HG03103 (cell line): ENCODE data around the gene E2F6.
"Not testable (repeated sequence)": the region's sequence is repeated elsewhere in the genome, so short reads cannot be mapped to it uniquely, and the experiment has no call there.

Experiments used
- ATAC-seq: cut with Tn5 transposase; IDR thresholded peaks from one replicate; pipeline ENCODE4 v1.9.1; 2021; ENCODE audit warnings: low read depth; ENCODE audit not compliant: unreplicated experiment

E2F6 gene

DNA sequence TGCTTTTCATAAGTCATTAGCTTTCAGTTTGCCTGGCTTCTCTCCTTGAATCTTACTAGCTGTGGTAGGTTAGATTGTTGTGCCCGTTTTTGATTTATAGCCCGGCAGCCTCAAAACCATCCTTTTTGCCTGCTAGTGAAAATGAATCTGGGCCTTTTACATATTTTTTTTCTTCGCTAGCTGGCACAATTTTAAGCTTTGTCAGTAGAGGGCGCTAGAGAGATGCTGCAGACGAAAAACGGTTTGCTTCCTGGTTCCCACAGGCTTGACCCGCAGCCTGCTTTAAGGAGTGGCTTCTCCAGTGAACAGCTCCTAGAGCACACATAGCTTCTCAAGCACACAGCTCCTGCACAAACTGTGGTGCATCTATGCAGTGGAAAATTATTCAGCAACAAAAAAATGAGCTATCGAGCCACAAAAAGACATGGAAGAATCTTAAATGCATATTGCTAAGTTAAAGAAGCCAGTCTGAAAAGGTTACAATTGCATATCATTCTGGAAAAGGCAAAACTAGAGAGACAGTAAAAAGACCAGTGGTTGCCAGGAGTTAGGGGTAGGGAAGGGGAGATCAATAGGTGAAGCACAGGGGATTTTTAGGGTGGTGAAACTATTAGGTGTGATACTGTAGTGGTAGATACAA lies 47.9 kb downstream of the E2F6 start:
- ATAC-seq: no peak

DNA sequence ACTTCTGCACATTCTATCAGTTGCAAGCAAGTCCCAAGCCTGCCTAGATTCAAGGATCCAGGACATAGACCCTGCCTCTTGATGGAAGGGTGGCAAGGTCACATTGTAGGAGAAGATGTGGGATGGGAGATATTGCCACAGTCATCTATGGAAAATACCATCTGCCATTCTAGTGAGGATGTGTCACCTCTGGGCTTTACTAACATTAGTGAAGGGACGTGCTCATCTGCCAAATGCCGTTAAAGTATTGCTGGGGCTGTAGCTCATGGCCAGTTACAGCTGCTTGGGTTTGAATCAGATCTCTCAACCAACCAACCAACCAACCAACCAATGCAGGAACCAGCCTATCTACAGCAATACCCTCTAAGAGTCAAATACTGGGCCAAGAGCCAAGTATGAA lies 49.0 kb downstream of the E2F6 start:
- ATAC-seq: no peak

DNA sequence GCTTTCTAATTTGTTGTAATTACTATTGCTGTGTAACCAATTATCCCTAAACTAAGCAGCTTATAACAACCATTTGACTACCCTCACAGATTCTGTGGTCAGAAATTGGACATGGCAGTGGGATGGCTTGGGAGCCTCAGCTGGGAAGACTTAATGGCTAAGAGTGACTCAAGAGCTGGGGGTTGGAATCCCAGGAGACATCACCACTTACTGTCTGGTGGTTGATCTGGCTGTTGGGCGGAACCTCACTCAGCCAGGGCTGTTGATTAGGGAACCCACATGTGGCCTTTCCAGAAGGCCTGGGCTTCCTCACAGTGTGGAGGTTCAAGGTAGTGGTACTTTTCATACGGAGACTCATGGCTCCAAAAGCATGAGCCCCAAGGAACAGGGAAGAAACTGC lies 49.8 kb downstream of the E2F6 start:
- no peak for ATAC-seq

DNA sequence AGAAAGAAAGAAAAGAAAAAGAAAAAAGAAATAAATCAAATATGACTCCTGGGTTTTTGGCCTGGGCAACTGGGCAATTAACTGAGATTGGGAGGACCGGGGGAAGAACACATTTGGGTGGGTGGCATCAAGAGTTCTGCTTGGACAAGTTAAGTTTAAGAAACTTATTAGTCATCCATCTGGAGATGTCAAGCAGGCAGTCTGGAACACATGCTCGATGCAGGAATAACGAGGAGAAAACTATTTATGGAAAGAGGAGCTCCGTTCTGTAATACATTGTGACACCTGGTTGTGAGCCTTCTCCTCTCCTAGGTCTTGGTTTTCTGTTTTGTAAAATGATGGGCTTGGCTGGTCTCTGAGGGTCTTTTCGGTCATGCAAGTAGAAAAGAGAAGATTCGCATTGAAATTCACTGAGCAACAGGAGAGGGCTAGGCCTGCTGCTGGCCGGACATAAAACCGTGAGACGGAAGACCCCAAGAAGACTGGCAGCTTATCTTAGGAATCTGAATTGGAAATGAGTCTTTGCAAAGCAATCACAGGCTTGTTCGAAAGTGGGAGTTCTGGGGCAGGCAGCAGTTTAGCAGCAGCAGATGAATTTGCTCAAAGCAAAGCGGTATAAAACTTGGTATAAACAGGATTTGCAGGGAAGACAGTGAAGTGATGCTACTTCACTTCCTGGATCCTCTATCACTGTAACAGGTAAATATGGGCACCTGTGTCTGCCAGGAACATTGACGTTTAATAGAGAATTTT lies 51.4 kb downstream of the E2F6 start:
- no peak for ATAC-seq

DNA sequence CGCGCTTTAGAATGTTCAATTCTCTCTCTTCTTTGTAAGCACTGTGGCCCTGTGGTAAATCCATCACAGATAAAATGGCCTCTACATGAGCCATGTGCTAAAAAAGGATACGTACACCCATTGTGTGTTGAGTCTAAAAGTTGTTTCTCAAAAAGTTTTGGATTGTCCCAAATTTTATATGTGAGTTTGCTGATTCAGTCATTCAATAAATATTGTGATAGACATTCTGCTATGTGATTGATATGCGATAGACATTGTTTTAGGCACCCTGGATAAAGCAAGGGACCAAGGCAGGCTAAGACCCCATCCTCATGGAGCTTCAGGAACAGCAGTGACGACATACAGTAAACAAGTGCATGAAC lies 53.5 kb downstream of the E2F6 start:
- ATAC-seq: no peak

DNA sequence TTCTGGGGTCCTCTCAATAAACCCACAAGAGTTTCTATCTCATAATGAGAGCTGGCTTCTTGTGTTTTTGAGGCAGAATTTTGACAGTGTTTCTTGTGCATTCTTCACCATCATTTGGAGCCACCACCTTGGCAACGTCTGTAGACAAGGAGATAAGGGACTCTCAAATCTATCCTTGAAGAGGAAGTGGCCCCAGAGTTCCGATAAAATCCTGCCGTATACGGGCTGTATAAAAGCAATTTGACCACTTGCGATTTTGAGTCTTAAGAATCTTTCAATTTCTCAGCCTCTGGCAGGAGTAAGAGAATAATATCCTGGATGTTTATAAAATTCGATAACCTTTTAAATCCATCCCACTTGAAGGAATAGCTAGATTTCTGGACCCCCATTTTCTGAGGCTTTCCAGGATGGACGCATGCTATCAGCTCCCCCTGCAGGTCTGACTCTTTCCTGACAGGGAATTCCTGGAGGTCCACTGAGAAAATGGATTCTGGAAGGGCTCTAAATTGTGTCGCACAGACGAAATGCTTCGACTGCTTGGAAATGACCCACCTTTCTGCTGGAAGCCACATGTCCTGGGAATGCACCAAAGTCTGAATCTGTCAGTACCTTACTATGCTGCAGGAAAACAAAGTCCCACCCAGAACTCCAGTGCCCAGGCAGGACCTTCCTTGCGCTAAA lies 54.1 kb downstream of the E2F6 start:
- ATAC-seq: no peak

DNA sequence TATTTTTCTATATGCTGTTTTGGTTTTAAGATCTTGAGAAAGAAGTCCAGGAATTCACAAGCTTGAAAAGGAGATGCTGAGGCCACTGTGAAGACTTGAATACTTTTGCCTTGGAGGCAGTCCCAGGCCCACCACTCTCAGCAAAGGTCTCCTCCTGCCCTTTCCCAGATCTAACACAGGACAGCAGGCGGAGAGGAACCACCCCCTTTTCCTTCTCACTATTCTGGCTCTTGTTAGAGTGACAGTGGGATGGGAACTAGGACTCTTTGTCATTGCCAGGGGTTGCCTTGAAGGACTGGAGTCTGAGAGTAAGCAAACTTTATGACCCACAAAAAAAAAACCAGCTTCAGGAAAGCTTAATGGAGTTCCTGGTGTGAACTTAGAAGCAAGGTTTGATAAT lies 54.7 kb downstream of the E2F6 start:
- no peak for ATAC-seq

DNA sequence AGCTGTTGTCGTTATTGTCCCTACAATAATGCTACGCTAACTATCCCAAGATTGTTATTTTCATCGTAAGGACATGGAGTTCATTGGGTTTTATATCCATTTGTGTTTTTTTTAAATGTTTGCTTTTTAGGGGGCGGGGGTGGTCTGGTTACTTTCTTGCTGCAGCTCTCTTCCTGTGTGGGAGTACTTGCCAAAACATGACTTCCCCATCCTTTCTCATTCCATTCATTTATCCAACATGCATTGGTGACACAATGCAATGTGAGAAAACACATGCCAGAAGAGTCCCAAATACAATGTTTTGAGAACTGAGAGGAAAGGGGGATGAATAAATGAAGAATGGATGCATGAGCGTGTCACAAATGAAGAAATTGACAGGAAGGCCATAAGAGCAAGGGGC lies 55.9 kb downstream of the E2F6 start:
- ATAC-seq: no peak

DNA sequence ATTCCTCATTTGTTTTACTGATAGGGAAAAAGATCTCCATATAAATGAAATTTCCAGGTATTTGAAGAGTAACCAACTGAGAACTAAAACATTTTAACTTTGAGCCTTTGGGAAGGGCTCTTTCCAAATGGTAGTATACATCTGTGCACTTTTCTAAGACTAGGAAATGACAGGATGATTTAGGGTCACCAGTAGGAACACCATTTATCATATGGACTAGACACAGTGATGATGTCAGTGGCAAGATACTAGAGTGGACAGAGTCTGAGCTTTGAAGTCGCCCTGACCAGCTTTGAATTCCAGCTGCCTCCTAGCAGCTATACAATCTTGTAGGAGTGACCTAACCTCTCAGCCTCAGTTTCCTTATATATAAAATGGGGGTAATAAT lies 56.4 kb downstream of the E2F6 start:
- no peak for ATAC-seq

DNA sequence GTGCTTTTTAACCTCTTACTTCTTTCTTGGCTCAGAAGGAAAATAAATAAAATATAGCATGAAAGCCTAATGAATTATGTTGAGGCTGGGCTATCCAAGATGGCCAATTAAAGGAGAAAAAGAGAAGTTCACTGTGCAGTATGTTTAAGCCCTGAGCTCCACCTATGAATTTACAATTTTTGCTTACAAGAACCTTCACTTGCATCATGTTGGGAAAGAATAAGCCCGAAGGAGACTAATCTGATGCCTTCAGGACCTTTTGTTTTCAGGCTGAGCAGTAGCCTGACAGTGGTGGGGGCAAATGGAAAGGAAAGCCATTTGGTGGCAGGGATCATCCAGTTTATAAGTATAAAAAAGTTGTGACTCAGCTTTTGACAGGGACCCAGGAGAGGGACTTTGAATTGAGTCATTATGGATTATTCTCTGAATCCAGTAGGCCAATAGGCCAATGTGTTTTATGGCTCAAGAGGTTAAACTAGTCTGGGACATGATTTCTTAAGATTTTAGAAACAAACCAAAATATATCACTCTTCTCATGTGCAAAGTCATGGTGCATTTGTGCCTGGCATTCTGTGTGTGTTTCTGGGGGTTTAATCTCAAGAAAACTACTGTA lies 56.9 kb downstream of the E2F6 start:
- no peak for ATAC-seq

DNA sequence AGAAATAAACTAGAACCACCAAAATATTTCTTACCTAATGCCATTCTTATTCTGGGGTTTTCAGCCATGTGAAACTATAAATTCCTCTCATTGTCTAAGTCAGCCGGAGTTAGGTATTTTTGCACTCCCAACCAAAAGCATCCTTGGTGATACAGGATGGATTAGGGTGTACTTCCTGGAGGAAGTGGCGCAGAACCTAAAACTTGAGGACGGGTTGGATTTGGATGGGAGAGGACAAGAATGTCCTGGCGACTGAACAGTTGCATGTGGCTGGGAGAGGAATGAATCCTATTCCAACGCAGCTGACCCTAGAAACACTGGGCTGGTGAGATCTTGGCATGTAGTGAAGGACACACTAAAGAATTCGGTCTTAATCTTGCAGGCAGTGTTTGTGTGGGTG lies 58.5 kb downstream of the E2F6 start:
- ATAC-seq: no peak

DNA sequence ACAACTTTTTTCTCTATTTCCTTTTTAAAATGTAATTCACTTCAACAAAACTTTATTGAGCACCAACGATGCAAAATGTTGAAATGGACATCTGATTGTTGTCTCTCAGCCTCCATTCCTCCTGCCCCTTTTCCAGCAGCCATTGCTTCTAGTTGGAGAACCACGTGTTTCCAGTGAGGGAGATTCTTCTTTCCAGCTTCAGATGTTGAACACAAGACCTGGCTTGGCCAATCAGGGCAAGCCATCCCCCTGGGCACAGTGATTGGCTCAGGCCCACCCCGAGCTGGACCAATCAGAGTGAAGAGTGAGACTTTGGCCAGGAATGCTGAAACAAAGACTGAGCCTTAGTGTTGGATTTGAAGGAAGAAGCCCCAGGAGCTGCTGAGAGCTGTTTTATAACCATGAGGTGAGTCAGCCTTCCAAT lies 59.0 kb downstream of the E2F6 start:
- ATAC-seq: no peak

DNA sequence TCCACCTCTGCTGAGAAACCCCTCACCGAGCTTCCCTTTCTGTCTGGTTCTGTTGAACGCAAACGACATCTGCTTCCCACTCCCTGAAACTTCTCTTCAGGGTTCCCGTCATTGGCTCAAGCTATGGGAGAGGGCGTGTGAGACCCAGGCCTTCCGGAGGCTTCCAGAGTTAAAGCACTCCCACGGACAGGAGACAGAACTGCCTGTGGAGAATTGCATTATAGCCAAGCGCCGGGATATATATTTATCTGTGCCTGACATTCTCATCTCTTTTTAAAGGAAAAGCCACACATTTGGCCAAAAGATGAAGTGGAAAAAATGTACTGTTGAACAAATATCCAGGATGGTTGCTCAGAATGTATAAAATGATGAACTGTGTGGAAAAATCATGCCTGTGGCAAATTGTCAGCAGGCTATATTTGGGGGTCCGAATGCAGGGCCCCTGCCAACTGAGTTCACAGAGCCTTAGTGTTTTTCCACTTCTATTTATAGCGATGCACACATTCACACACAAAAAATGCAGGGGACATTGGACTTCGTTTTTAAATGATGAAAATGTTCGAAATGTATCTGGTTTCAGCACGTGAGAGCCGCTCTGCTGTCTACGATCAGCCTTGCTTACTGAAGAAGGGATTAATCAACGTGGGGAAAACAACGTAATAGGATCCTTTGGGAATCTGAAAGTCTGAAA lies 59.5 kb downstream of the E2F6 start:
- no peak for ATAC-seq

DNA sequence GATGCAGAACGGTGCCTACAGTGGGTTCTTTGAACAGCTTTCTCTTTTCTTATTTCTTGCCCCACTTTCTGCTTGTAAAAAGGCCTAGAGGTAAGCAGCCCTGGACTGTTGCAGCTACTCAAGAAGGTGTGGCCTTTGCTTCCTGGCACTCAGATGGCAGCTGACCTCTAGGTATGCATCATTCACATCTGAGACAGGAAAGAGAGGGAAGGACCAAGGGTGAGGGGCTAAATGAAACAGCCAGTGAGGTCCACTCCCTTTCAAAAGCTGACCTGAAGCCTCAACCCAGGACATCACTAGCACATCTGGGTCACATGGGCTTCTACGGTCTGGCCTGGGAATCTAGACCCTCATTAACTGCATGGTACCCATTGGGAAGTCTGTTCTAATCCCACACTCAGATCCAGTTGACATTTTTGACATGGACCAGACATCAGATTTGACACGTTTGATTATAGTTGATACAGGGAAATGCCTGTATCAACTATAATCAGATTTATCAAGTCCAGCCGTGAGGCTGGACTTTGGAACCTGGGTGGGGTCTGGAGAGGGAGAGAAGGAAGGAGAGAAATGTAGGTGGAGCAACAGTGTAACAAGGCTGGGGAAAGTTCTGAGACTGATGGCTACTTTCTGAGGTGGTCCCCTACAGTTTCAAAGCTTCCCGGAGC lies 60.2 kb downstream of the E2F6 start:
- no peak for ATAC-seq

DNA sequence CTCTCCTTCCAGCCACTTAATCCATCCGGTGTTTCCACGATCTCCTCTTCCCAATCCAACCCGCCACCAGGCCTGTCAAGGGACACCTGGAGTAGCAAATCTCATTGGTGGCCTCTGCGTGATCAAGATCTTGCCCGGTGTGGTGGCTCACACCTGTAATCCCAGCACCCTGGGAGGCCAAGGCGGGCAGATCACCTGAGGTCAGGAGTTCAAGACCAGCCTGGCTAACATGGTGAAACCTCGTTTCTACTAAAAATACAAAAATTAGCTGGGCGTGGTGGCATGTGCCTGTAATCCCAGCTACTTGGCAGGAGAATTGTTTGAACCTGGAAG lies 60.9 kb downstream of the E2F6 start:
- not testable (repeated sequence) for ATAC-seq

DNA sequence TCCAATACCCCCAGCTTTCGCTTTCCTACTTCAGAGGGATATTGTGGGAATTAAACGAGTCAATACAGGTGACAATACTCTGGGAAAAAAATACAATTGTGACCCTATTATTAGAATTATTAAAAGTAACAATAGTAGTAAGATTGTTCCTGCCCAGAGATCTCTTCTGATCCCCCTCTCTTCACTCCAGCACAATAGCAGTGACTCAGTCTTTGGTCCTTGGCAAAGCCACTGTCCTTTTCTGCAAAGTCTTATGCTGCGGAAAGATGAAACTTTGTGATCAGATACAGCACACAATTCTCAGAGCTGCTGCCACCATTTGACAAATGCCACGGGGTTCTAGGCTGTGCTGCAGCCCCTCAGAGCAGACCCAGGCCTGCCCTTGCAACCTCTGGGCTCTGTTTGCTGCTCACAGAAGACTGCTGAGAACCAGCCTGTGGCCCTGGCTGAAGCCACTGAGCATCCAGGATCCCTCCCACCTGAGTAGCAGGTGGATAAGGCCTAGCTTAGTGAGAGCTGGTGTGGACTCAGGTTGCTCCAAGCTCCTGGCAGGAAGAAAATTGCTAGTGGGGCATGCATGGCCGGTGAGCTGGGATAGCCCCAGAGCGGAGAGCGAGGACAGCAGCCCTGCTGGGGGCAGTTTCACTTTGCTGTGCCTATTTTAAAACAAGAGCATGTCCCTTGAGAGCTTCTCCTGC lies 61.4 kb downstream of the E2F6 start:
- no peak for ATAC-seq

DNA sequence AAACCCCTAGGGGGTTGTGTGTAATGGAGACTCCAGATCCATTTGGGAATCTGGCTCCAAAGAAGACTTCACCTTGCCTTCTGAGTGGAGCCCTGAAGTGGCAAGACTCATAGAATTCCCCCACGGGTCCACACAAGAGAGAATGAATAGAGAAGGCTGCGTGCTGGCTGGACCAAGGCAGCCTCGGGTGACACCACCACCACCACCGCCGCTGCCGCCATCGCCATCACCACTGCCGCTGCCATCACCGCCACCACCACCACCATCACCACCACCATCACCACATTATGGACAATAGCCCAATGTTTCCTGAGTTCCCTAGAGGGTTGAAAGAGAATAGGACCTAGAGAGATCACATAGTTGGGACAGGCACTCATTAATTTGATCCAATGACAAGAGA lies 63.5 kb downstream of the E2F6 start:
- no peak for ATAC-seq

DNA sequence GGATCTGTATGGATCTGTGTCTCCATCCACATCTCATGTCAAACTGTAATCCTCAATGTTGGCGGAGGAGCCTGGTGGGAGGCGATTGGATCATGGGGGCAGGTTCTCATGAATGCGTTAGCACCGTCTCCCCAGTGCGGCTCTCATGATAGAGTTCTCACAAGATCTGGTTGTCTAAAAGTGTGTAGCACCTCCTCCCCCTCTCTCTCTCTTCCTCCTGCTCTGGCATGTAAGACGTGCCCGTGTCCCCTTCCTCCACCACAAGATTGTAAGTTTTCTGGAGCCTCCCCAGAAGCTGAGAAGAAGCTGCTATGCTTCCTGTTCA lies 66.6 kb downstream of the E2F6 start:
- no peak for ATAC-seq

DNA sequence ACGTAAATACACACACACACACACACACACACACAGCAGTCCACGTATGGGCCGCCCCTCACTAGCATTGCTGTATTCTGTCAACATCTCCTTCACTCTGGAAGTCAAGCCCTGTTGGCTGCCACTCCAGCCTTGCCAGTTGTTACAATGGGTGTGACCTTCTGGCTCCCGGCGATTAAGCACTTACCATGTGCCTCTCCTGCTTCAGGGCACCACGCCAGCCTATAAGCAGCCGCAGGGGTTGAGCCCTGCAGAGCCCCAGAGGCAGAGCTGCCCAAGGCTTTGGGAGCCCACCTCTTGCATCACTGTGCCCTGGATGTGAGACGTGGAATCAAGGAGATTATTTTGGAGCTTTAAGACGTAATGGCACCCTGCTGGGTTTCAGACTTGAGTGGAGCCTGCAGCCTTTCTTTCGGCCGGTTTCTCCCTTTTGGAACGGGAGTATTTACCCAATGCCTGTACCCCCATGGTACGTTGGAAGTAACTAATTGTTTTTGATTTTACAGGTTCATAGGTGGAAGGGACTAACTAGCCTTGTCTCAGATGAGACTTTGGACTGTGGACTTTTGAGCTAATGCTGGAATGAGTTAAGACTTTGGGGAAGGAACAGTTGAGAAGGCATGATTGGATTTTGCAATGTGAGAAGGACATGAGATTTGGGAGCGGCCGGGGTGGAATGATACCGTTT lies 67.1 kb downstream of the E2F6 start:
- ATAC-seq: no peak

DNA sequence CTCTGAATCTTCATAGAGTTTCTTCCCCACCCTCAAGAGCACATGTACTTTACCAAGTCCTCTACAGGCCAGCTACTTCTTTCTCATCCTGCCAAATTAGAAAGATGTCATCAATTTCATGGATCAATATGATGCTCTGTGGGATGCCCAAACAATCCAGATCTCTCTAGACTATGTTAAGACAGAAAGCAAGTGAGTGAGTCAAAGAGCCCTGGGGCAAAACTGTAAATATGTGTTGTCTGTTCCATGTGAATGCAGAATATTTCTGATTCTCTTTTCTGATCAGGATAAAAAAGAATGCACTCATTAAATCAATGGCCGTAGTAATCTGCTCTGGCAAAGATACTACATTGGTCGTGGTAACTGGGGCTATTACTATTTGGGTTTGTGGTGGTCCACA lies 68.4 kb downstream of the E2F6 start:
- no peak for ATAC-seq
